HG03432 (cell line): ENCODE data around the gene MAPK12.
A peak's percentile ranks its signal among the peaks of the same experiment; 100 is the strongest.

Source experiments
- ATAC-seq: cut with Tn5 transposase; IDR thresholded peaks from one replicate; pipeline ENCODE4 v1.9.1; 2021; ENCODE audit warnings: mild to moderate bottlenecking, moderate library complexity; ENCODE audit not compliant: unreplicated experiment

The MAPK12 gene

GRCh38 chr22:50253046-50253915 is 8.2 kb downstream of the MAPK12 start:
- ATAC-seq: no peak

GRCh38 chr22:50252082-50253045 is 9.1 kb downstream of the MAPK12 start:
- ATAC-seq: no peak

GRCh38 chr22:50251477-50252081 is 9.9 kb downstream of the MAPK12 start:
- no peak for ATAC-seq

- ATAC-seq: peak; percentile 60
These were observed 10.7 kb downstream of the MAPK12 start, which contains the start of gene HDAC10 for GRCh38 chr22:50250555-50251476. Gene HDAC10 (minus strand): TSS chr22:50251265. CDS start chr22:50251032, 233 bp downstream.

- ATAC-seq: no peak
These were observed 11.3 kb downstream of the MAPK12 start for GRCh38 chr22:50250249-50250554.

GRCh38 chr22:50249341-50250248 is 11.9 kb downstream of the MAPK12 start:
- ATAC-seq: no peak

GRCh38 chr22:50248196-50249081 is 13.0 kb downstream of the MAPK12 start:
- ATAC-seq: no peak

- ATAC-seq: no peak
These were observed 13.7 kb downstream of the MAPK12 start for GRCh38 chr22:50247748-50248147.

GRCh38 chr22:50246242-50247175 is 15.0 kb downstream of the MAPK12 start:
- ATAC-seq: no peak

- peak; percentile 4 for ATAC-seq
These were observed 16.0 kb downstream of the MAPK12 start for GRCh38 chr22:50245214-50246072.

GRCh38 chr22:50244420-50245213 is 16.9 kb downstream of the MAPK12 start, which contains the start of gene TUBGCP6:
Gene TUBGCP6 (minus strand): TSS chr22:50245023. CDS start chr22:50244459, 564 bp downstream.
- peak; percentile 72 for ATAC-seq

GRCh38 chr22:50243685-50244419 is 17.6 kb downstream of the MAPK12 start:
- no peak for ATAC-seq

GRCh38 chr22:50242406-50242949 is 19.0 kb downstream of the MAPK12 start:
- no peak for ATAC-seq

- no peak for ATAC-seq
These were observed 22.7 kb downstream of the MAPK12 start for GRCh38 chr22:50238755-50239154.
